ENCODE measurements around the gene DCAF15.
A peak's percentile ranks its signal among the peaks of the same experiment; 100 is the strongest.

Gene DCAF15

GRCh38 chr19:13995878-13996765, 43.8 kb downstream of the DCAF15 start:
- DNase-seq = no peak

- no peak for DNase-seq
Measured at GRCh38 chr19:13996928-13997630, 44.8 kb downstream of the DCAF15 start.

- no peak for DNase-seq
Measured at GRCh38 chr19:13997631-13997962, 45.3 kb downstream of the DCAF15 start.

GRCh38 chr19:13998426-13998825, 46.1 kb downstream of the DCAF15 start:
- DNase-seq = no peak

- no peak for DNase-seq
Measured at GRCh38 chr19:13999085-13999484, 46.8 kb downstream of the DCAF15 start.

GRCh38 chr19:14000691-14001375, 48.5 kb downstream of the DCAF15 start:
- DNase-seq = no peak

- DNase-seq = no peak
Measured at GRCh38 chr19:14002571-14003250, 50.4 kb downstream of the DCAF15 start.

GRCh38 chr19:14003251-14004055, 51.1 kb downstream of the DCAF15 start:
- no peak for DNase-seq

- no peak for DNase-seq
Measured at GRCh38 chr19:14004619-14005348, 52.5 kb downstream of the DCAF15 start.

GRCh38 chr19:14005349-14006084, 53.2 kb downstream of the DCAF15 start:
- DNase-seq = peak; percentile 88

GRCh38 chr19:14006085-14006765, 53.9 kb downstream of the DCAF15 start, which contains the start of gene RFX1:
TSS of gene RFX1 (minus strand) at chr19:14006320. CDS start at chr19:13993843, 12,477 bp downstream.
- peak; percentile 100 for DNase-seq

- DNase-seq = no peak
Measured at GRCh38 chr19:14006766-14007562, 54.7 kb downstream of the DCAF15 start.
